GM18517 (cell line): ENCODE data around the gene CLPTM1.
"Not testable (repeated sequence)": the region's sequence is repeated elsewhere in the genome, so short reads cannot be mapped to it uniquely, and the experiment has no call there.

ENCODE experiments used
- ATAC-seq: cut with Tn5 transposase; IDR thresholded peaks from one replicate; pipeline ENCODE4 v1.9.1; 2021; ENCODE audit warnings: mild to moderate bottlenecking, moderate library complexity; ENCODE audit not compliant: unreplicated experiment

CLPTM1 gene, protein sequence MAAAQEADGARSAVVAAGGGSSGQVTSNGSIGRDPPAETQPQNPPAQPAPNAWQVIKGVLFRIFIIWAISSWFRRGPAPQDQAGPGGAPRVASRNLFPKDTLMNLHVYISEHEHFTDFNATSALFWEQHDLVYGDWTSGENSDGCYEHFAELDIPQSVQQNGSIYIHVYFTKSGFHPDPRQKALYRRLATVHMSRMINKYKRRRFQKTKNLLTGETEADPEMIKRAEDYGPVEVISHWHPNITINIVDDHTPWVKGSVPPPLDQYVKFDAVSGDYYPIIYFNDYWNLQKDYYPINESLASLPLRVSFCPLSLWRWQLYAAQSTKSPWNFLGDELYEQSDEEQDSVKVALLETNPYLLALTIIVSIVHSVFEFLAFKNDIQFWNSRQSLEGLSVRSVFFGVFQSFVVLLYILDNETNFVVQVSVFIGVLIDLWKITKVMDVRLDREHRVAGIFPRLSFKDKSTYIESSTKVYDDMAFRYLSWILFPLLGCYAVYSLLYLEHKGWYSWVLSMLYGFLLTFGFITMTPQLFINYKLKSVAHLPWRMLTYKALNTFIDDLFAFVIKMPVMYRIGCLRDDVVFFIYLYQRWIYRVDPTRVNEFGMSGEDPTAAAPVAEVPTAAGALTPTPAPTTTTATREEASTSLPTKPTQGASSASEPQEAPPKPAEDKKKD

DNA sequence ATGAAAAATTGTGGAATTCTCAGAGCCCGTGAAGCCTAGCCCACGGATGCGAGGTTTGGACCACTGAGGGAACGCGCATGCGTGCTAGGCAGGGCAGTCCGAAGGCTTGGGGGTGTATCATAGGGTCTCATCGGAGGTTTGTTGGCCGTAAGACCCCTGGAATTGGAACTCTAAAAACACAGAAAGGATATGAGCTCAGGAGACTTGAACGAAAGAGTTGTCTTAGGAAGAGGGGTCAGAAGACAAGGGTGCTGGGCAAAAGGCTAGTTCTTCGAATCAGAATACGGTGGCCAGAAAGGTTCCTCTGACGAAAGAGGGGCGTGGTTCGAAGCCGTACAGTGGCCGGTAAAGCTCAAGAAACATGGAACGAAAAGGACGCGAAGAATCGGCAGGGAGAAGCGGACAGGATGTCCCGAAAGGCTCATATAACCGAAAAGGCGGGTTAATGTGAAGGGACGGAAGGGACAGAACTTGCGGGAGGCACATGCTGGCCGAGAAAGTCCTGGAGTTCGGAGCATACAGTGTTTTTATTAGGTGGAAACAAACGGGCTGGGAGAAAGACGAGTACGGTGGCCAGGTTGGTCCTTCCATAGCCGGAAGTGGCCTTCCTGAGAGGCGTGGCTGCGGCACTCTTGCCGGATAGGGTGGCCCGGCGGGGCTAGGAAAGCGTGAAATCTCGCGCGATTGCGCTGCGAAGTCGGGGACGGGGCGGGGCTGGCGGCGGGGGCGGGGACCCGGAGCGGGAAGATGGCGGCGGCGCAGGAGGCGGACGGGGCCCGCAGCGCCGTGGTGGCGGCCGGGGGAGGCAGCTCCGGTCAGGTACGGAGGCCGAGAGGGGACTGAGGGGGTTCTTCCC, at the start of gene CLPTM1:
TSS of gene CLPTM1 (plus strand) at position 732 of the 856 bp plus-strand sequence. CDS start at position 748, 16 bp downstream.
- peak; percentile 72 for ATAC-seq

DNA sequence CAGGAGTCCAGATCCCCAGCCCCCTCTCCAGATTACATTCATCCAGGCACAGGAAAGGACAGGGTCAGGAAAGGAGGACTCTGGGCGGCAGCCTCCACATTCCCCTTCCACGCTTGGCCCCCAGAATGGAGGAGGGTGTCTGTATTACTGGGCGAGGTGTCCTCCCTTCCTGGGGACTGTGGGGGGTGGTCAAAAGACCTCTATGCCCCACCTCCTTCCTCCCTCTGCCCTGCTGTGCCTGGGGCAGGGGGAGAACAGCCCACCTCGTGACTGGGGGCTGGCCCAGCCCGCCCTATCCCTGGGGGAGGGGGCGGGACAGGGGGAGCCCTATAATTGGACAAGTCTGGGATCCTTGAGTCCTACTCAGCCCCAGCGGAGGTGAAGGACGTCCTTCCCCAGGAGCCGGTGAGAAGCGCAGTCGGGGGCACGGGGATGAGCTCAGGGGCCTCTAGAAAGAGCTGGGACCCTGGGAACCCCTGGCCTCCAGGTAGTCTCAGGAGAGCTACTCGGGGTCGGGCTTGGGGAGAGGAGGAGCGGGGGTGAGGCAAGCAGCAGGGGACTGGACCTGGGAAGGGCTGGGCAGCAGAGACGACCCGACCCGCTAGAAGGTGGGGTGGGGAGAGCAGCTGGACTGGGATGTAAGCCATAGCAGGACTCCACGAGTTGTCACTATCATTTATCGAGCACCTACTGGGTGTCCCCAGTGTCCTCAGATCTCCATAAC, 49.6 kb upstream of the CLPTM1 start, which contains the start of gene APOE:
TSS of gene APOE (plus strand) at position 360 of the 724 bp plus-strand sequence. CDS start 829 bp downstream, outside the sequence.
- no peak for ATAC-seq

DNA sequence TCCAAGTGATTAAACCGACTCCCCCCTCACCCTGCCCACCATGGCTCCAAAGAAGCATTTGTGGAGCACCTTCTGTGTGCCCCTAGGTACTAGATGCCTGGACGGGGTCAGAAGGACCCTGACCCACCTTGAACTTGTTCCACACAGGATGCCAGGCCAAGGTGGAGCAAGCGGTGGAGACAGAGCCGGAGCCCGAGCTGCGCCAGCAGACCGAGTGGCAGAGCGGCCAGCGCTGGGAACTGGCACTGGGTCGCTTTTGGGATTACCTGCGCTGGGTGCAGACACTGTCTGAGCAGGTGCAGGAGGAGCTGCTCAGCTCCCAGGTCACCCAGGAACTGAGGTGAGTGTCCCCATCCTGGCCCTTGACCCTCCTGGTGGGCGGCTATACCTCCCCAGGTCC, 47.6 kb upstream of the CLPTM1 start:
- ATAC-seq, result no peak

DNA sequence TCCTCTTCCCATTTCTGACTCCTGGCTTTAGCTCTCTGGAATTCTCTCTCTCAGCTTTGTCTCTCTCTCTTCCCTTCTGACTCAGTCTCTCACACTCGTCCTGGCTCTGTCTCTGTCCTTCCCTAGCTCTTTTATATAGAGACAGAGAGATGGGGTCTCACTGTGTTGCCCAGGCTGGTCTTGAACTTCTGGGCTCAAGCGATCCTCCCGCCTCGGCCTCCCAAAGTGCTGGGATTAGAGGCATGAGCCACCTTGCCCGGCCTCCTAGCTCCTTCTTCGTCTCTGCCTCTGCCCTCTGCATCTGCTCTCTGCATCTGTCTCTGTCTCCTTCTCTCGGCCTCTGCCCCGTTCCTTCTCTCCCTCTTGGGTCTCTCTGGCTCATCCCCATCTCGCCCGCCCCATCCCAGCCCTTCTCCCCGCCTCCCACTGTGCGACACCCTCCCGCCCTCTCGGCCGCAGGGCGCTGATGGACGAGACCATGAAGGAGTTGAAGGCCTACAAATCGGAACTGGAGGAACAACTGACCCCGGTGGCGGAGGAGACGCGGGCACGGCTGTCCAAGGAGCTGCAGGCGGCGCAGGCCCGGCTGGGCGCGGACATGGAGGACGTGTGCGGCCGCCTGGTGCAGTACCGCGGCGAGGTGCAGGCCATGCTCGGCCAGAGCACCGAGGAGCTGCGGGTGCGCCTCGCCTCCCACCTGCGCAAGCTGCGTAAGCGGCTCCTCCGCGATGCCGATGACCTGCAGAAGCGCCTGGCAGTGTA, 46.9 kb upstream of the CLPTM1 start:
- ATAC-seq, result no peak

DNA sequence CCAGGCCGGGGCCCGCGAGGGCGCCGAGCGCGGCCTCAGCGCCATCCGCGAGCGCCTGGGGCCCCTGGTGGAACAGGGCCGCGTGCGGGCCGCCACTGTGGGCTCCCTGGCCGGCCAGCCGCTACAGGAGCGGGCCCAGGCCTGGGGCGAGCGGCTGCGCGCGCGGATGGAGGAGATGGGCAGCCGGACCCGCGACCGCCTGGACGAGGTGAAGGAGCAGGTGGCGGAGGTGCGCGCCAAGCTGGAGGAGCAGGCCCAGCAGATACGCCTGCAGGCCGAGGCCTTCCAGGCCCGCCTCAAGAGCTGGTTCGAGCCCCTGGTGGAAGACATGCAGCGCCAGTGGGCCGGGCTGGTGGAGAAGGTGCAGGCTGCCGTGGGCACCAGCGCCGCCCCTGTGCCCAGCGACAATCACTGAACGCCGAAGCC, 46.3 kb upstream of the CLPTM1 start:
- ATAC-seq, result no peak

DNA sequence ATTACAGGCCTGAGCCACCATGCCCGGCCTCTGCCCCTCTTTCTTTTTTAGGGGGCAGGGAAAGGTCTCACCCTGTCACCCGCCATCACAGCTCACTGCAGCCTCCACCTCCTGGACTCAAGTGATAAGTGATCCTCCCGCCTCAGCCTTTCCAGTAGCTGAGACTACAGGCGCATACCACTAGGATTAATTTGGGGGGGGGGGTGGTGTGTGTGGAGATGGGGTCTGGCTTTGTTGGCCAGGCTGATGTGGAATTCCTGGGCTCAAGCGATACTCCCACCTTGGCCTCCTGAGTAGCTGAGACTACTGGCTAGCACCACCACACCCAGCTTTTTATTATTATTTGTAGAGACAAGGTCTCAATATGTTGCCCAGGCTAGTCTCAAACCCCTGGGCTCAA, 45.4 kb upstream of the CLPTM1 start:
- no peak for ATAC-seq

DNA sequence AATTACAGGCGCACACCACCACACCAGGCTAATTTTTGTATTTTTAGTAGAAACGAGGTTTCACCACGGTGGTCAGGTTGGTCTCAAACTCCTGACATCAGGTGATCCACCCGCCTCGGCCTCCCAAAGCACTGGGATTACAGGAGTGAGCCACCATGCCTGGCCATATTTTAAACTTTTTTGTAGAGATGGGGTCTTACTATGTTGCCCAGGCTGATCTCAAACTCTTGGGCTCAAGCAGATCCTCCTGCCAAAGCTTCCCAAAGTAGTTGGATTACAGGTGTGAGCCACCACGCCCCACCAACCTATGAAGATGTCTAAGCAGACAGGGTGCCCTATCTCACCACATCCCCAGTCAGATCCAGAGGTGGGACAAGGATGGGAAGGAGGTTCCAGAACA, 43.3 kb upstream of the CLPTM1 start:
- ATAC-seq, result not testable (repeated sequence)

DNA sequence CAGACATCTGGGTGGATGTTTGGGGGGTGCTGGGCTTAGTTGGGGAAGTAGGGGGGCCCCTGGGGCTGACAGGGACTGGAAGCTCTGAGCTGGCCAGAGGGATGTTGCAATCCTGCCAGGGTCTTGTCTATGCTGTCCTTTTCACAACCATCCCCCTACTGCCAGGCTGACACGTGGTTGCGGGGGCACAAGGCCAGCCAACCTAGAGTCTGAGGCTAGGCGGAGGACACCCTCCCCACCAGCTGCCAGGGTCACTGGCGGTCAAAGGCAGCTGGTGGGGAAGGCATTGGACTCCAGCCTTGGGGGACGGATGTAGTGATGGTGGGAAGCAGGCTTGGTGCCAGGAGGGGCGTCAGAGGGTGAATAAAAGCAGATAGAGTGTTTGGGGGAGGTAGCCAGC, 42.3 kb upstream of the CLPTM1 start:
- ATAC-seq, result no peak

DNA sequence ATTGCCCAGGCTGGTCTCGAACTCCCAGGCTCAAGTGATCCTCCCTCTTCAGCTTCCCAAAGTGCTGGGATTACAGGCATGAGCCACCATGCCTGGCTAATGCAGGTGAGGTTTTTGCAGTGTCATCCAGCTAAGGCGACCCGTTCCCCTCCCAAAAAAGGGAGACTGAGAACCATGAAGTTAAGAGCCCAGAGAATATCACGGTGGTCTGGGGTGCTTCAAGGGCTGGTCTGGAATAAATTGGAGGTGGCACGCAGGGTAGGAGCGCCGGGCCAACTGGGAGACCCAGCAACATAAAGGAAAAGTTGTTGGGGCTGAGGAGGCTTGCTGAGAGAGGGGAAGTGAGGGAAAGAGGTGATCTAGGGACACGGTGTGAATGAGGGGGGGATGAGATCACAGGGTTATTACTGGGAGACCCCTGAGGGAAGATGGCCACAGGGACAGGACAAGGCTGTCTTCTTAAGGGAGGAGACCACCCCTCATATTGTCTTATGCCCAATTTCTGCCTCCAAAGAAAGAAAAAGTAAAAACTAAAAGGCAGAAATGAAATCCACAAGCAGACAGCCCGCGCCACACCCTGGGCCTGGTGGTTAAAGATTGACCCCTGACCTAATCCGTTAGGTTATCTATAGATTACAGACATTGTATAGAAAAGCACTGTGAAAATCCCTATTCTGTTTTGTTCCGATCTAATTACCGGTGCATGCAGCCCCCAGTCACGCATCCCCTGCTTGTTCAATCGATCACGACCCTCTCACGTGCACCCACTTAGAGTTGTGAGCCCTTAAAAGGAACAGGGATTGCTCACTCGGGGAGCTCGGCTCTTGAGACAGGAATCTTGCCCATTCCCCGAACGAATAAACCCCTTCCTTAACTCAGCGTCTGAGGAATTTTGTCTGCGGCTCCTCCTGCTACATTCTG, 41.4 kb upstream of the CLPTM1 start:
- not testable (repeated sequence) for ATAC-seq

DNA sequence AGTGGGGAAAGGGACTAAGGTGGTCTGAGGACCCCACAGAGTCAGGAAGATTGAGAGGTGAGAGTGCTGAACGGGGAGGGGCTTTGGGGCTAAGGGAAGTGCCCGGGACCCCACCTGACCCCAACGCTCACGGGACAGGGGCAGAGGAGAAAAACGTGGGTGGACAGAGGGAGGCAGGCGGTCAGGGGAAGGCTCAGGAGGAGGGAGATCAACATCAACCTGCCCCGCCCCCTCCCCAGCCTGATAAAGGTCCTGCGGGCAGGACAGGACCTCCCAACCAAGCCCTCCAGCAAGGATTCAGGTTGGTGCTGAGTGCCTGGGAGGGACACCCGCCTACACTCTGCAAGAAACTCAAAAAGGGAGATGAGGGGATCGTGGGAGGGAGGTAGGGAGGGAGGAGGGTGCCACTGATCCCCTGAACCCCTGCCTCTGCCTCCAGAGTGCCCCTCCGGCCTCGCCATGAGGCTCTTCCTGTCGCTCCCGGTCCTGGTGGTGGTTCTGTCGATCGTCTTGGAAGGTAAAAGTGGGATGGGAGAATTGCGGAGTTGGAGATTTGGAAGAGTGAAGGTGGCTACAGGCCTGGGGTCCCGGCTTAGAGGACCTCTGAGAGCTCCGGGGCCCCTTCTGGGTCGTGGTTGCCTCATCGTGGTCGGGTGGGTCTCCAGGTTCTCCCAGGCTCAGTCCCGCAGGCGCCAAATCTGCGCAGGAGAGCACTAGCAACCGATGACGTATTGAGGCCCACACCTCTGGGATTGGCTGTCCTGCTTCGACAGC, 40.6 kb upstream of the CLPTM1 start, which contains the start of gene APOC1:
TSS of gene APOC1 (plus strand) at position 176 of the 774 bp plus-strand sequence. CDS start at position 460, 284 bp downstream.
- ATAC-seq, result peak; percentile 88

DNA sequence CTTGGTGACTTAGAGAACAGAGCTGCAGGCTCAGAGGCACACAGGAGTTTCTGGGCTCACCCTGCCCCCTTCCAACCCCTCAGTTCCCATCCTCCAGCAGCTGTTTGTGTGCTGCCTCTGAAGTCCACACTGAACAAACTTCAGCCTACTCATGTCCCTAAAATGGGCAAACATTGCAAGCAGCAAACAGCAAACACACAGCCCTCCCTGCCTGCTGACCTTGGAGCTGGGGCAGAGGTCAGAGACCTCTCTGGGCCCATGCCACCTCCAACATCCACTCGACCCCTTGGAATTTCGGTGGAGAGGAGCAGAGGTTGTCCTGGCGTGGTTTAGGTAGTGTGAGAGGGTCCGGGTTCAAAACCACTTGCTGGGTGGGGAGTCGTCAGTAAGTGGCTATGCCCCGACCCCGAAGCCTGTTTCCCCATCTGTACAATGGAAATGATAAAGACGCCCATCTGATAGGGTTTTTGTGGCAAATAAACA, 30.9 kb upstream of the CLPTM1 start:
- ATAC-seq, result no peak

DNA sequence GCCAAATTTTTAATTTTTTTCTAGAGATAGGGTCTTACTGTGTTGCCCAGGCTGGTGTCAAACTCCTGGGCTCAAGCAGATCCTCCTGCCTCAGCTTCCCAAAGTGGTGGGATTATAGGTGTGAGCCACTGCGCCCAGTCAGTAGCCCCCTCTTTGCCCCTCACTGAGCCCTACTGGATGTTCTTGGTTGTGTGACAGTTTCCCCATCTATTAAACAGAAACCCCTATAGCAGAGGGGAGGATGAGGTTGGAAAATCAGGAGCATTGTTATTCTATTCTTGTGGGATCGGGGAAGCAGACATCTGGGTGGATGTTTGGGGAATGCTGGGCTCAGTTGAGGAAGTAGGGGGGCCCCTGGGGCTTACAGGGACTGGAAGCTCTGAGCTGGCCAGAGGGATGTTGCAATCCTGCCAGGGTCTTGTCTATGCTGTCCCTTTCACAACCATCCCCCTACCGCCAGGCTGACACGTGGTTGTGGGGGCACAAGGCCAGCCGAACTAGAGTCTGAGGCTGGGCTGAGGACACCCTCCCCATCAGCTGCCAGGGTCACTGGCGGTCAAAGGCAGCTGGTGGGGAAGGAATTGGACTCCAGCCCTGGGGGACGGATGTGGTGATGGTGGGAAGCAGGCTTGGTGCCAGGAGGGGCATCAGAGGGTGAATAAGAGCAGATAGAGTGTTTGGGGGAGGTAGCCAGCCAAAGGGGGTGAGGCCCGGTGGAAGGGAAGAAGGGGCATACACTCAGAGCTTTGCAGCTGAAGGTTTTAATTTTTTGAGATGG, 29.9 kb upstream of the CLPTM1 start:
- no peak for ATAC-seq

DNA sequence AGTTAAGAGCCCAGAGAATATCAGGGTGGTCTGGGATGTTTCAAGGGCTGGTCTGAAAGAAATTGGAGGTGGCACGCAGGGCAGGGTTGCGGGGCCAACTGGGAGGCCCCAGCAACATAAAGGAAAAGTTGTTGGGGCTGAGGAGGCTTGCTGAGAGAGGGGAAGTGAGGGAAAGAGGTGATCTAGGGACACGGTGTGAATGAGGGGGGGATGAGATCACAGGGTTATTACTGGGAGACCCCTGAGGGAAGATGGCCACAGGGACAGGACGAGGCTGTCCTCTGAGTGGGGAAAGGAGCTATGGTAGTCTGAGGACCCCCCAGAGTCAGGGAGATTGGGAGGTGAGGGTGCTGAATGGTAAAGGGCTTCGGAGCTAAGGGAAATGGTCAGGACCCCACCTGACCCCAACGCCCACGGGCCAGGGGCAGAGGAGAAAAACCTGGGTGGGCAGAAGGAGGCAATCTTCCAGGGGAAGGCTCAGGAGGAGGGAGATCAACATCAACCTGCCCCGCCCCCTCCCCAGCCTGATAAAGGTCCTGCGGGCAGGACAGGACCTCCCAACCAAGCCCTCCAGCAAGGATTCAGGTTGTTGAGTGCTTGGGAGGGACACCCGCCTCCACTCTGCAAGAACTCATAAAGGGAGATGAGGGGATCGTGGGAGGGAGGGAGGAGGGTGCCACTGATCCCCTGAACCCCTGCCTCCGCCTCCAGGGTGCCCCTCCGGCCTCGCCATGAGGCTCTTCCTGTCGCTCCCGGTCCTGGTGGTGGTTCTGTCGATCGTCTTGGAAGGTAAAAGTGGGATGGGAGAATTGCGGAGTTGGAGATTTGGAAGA, 28.7 kb upstream of the CLPTM1 start:
- not testable (repeated sequence) for ATAC-seq

DNA sequence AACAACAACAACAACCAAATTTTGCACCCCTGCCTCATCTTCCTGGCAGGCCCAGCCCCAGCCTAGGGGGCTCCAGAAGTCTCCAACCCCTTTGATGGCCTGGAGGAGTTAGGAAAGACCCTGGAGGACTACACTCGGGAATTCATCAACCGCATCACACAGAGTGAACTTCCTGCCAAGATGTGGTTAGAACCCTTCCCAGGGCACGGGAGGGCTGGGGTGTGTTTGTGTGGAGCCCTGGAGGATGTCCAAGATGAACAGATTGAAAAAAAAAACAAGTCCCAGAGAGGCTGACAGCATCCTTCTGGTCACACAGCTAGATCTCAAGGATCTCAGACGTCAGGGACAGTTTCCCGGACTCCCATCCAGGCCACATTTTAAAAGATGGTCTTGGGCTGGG, 27.4 kb upstream of the CLPTM1 start:
- ATAC-seq, result no peak

DNA sequence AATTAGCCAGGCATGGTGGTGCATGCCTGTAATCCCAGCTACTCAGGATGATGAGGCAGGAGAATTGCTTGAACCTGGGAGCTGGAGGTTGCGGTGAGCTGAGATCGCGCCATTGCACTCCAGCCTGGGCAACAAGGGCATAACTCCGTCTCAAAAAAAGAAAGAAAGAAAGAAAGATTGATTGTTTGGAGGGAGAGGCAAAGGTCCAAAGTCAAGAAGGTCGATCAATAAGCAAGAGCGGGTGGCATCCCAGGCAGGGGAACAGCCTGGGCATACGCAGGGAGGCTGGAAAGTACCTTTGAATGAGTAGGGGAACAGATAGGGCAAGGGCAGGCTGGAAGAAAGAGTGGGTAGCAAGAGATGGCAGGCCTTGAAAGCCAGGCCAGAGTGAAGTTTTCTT, 25.1 kb upstream of the CLPTM1 start:
- no peak for ATAC-seq

DNA sequence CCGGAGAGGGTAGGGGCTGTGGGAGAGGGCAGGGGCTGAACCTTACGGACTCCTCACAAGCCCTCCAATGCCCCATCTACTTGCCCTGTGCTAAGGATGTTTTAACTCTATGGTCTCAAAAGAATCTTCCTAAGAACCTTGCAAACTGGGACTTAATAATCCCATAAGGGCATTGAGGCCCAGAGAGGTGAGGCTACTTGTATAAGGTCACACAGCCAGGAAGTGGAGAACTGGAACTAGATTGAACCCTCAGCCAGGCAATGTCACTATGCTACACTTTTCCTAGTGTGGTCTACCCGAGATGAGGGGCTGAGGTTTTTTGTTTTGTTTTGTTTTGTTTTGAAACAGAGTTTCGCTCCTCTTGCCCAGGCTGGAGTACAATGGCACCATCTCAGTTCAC, 23.6 kb upstream of the CLPTM1 start:
- no peak for ATAC-seq
